SKM-1 treated with dmso at 0.1 percent for 144 hours (cell line): Measurements from ENCODE around the gene NOC4L.

ENCODE experiments used
- DNase-seq: peaks from one replicate; lab custom pipeline; 2025; ENCODE audit not compliant: unreplicated experiment; lab: John Stamatoyannopoulos, UW

Gene NOC4L

DNA sequence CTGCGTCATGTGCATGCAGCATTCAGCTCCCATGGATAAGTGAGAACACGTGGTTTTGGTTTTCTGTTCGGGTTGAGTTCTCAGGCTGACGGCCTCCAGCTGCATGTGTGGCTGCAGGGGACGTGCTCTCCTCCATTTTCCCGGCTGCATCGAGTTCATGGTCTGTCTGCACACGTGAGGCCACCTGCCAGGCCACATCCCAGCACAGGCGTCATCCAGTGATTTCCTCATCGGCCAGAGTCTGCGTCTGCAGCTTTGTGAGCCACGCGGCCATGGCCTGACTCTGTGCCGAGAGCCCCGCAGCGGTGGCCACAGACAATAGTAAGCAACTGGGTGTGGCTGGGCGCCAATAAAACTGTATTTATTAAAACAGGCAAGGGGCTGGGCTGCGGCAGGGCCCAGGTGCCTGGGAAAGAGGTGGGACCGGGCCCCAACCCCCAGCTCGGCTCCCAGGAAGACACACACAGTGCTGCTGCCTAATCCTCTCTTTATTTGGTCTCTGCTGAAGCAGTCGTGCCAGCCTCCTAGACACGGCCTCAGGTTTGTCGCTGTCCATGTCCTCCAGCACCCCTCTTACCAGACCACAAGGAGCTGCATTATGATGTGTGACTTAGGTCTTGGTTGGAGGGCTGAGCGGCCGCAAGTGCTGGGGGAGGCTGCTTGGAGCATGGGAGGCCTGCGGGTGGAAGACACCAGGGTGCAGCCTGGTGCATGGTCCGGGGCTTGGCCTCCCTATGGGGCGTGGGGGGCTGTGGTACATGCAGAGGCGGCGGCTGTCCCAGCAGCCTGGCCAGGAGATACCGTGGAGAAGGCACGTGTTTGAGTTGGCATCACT is 52.0 kb downstream of the NOC4L start:
- DNase-seq = no peak

DNA sequence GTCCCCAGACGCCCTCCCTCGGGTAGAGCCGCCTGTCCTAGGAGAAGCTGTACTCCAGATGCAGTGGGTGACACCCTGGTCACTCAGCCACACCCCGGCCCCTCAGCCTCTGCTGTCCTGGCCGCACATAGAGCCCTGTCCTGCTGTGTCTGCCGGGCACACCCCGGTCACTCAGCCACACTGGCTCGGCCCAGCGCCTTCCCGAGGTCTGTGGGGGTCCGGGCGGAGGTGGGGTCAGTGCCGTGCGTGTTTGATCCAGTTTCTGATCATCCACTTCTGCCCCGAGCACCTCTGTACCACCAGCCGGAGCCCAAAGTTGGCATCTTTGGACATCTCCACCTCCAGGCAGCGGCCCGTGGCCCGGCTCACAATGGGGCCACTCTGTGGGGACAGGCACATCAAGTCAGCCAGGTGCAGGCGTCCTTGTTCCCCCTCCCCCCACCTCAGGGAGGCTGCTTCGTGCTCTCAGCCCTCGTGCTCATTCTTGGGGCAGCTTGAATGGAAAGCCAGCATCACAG is 52.7 kb downstream of the NOC4L start:
- no peak for DNase-seq

DNA sequence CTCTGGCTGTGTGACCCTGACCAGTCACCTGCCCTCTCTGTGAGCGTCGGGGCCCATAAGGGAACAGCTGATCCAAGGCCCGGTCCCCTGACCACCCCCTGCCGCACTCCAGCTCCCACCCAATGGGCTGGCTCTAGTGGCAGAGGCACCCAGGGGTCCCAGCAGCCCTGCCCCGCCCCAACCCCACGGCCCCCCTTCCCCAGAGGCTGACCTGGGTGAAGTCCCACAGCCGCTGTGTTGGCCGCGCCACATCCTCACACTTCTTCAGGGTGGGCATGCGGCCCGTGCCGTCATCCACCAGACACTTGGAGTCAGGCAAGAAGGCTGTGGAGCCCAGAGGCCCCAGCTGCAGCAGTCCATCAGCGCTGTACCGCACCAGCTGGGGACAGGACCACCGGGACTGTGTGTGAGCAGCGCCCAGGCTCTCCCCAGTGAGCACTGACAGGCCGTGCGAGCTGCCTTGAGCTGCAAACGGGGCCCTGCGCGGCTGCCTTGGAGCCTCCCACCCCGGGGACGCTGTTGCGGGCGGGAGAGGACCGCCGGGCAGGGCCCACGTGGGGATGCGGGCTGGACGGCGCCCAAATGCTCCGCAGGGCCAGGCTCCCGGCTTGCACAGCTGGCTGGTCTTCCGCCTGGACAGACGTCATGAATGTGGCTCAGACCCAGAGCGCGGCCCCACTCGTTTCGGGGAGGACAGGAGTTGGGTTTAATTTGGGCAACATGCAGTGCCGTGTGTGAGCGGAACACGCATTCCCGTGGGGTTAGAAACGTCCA is 53.5 kb downstream of the NOC4L start:
- DNase-seq = no peak

DNA sequence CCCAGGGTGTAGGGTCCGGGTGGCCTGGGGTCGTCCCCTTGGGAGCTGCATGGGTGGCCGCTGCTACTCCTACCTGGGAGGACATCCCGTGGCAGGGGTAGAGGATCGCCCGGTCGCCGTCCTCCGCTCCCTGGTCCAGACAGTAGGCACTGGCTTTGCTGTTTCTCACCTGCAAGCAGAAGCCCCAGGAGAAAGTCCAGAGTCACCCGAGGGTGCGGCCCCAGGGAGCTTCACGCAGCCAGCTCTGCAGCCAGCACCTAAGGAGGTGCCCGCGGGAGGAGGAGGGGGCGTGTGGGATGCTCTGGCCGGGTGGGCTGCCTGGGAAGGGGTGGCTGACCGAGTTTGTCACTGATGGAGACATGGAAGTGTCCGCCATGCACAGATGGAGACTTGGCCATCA is 54.8 kb downstream of the NOC4L start:
- DNase-seq = no peak

DNA sequence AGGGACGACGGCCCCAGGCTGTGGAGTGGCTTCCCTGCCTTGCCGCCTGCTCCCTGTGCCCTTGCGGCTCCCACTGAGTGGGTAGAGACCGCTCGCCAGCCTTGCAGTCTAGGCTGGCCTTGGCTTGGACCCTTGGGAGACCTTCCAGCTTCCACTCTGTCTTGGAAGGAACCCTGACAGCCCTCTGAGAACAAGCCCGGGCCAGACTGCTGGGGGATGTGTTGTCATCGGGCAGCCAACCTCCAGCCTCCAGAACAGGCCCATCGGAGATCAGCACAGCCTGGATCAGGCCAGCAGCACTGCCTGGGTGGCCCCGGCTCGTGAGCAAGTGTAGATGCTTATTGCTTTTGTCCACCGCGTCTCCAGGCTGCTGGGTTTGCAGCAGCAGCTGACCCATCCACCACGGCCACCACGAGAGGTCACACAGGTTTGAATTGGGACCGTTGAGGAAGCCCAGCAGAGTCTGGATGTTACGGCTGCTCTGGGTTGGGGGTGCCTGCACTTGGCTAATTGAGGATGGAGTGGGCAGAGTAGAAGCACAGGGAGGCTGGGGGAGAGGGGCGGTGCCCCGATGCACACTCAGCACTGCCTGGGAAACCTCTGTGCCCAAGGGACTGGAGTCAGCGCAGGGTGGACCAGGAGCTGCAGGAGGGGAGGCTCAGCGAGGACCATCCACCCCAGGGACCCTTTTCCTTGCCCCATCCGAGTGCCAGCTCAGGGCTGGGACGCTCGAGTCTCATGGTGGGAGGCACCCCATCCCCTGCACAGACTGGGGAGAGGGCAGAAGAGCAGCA is 55.5 kb downstream of the NOC4L start:
- no peak for DNase-seq

DNA sequence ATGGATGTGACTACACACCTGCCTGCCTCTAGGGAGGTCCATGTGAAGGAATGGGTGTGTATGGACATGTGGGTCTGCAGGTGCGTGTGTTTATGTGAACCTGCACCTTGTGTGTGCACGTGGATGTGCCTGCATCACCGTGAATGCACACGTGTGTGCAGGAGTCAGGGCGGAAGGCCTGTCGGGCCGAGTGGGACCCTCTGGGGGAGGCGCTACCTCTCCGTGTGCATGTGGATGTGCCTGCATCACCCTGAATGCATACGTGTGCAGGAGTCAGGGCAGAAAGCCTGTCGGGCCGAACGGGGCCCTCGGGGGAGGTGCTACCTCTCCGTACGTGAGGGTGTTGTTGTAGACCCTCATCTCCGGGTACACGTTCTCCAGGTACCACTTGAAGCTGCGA is 56.5 kb downstream of the NOC4L start:
- DNase-seq = no peak

DNA sequence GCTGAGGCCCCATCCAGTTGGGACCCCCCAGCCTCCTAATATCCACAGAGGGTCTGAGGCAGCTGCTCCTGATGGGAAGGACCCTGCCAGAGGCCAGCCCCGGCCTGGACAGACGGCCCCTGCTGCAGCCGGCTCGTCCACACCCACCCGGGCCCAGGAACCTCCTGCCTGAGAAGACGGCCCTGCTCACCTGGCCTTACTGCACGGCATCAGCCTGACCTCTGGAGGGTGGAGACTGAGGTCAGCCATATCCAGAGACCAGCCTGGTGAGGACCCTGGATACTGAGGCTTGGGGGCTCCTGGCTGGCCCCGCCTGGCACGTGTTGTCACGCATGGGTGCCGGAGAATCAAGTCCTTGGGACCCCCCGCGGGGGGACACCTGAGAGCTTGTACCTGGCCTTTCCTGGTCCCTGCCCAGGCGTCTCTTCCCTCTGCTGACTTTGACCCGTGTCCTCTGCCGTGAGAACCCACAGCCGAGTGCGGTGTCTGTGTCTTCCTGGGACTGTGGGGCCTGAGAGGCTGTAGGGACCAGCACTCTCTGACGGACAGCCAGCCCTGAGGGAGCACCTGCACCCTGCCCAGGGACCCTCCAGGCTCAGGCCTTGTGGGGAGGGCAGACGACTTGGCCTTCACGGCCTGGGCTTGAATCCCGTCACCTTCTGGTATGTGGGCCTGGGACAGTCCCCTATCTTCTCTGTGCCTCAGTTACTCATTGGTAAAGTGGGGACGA is 57.3 kb downstream of the NOC4L start:
- DNase-seq = no peak
